ENCODE measurements around the gene GRB2. TPM values are rescaled to one million over a fixed set of nuclear protein-coding genes. Genes with fewer than 3 reads are reported as not detected.
"Not testable (repeated sequence)": the region's sequence is repeated elsewhere in the genome, so short reads cannot be mapped to it uniquely, and the experiment has no call there.

Gene GRB2
- total and polyA plus RNA-seq, 4 donors, result 51.0 to 198 (median 114) TPM

DNA sequence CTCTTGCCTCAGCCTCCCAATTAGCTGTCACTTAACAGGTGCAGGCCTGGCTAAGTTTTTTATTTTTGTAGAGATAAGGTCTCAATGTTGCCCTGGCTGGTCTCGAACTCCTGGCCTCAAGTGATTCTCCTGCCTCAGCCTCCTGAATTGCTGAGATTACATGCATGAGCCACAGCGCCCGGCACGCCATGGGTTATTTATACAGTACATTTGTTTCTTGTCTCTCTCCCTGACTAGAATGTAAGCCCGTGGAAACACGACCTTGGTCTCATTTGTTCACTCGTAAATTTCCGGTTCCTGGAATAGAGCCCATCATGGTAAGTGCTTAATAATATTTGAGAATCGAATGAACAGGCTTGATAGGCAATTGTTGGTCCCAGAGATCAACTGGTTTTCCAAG lies 118.3 kb downstream of the GRB2 start:
- Histone ChIP-seq H3K36me3 (ENCODE audit: control insufficient read depth in 4 of 4, insufficient read depth in 4 of 4, low read length in 4 of 4) (peaks cover 0 to 7% (median 2%) of the 10 kb centered on the region in 4 donors), H3K9me3 (ENCODE audit: control insufficient read depth in 4 of 4, insufficient read depth in 3 of 4, low read length in 3 of 4) (no peaks in the 10 kb centered on the region), H3K27me3 (ENCODE audit: control insufficient read depth in 3 of 3, insufficient read depth in 3 of 3, low read length in 2 of 3) (no peaks in the 10 kb centered on the region), H3K4me1 (ENCODE audit: control insufficient read depth in 5 of 5, insufficient read depth in 5 of 5, low read length in 5 of 5) (peaks cover 0 to 8% (median 0%) of the 10 kb centered on the region in 5 donors), H3K9ac (ENCODE audit: insufficient read depth in 1 of 2, low read length in 2 of 2) (no peak overlapping the region), H3K27ac (ENCODE audit: low read depth in 1 of 2, low read length in 1 of 2) (no peak overlapping the region), H3K4me3 (no peak overlapping the region)
- ATAC-seq (ENCODE audit: insufficient read depth, low FRiP score), result no peak
- 79 to 90% methylated on average over 9 of the region's 9 CpGs for WGBS, 2 donors
- TF ChIP-seq, protein P1, sequence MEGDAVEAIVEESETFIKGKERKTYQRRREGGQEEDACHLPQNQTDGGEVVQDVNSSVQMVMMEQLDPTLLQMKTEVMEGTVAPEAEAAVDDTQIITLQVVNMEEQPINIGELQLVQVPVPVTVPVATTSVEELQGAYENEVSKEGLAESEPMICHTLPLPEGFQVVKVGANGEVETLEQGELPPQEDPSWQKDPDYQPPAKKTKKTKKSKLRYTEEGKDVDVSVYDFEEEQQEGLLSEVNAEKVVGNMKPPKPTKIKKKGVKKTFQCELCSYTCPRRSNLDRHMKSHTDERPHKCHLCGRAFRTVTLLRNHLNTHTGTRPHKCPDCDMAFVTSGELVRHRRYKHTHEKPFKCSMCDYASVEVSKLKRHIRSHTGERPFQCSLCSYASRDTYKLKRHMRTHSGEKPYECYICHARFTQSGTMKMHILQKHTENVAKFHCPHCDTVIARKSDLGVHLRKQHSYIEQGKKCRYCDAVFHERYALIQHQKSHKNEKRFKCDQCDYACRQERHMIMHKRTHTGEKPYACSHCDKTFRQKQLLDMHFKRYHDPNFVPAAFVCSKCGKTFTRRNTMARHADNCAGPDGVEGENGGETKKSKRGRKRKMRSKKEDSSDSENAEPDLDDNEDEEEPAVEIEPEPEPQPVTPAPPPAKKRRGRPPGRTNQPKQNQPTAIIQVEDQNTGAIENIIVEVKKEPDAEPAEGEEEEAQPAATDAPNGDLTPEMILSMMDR (IDR thresholded peaks at IDR 0.05; ENCODE audit: control extremely low read depth, extremely low read depth), result no peak
- no peak for DNase-seq

DNA sequence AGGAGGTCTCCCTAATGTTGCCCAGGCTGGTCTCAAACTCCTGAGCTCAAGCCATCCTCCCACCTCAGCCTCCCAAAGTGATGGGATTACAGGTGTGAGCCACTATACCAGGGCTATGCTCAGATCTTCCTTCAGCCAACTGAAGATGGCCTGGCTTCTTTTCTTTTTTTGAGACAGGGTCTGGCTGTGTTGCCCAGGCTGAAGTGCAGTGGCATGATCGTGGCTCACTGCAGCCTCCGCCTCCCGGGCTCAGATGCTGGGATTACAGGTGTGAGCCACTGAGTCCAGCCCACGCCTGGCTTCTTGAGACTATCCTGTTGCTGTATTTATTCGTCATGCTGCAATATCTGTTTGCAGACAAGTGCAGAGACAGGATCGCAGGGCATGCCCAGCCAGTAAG lies 120.4 kb downstream of the GRB2 start:
- H3K4me3 ChIP-seq, result no peak overlapping the region
- DNase-seq (no peak), ATAC-seq (ENCODE audit: insufficient read depth, low FRiP score) (no peak)
- H3K9me3 ChIP-seq (ENCODE audit: control insufficient read depth in 4 of 4, insufficient read depth in 3 of 4, low read length in 3 of 4), result no peaks in the 10 kb centered on the region
- TF ChIP-seq, protein P1 (IDR thresholded peaks at IDR 0.05; ENCODE audit: control extremely low read depth, extremely low read depth), result no peak
- peaks cover 0 to 8% (median 0%) of the 10 kb centered on the region in 5 donors for H3K4me1 ChIP-seq (ENCODE audit: control insufficient read depth in 5 of 5, insufficient read depth in 5 of 5, low read length in 5 of 5)
- WGBS, 2 donors, result 84 to 98% methylated on average over 6 of the region's 6 CpGs
- H3K36me3 ChIP-seq (ENCODE audit: control insufficient read depth in 4 of 4, insufficient read depth in 4 of 4, low read length in 4 of 4), result peaks cover 0 to 11% (median 2%) of the 10 kb centered on the region in 4 donors
- H3K27ac ChIP-seq (ENCODE audit: low read depth in 1 of 2, low read length in 1 of 2), result no peak overlapping the region
- H3K27me3 ChIP-seq (ENCODE audit: control insufficient read depth in 3 of 3, insufficient read depth in 3 of 3, low read length in 2 of 3), result no peaks in the 10 kb centered on the region
- no peak overlapping the region for H3K9ac ChIP-seq (ENCODE audit: insufficient read depth in 1 of 2, low read length in 2 of 2)

DNA sequence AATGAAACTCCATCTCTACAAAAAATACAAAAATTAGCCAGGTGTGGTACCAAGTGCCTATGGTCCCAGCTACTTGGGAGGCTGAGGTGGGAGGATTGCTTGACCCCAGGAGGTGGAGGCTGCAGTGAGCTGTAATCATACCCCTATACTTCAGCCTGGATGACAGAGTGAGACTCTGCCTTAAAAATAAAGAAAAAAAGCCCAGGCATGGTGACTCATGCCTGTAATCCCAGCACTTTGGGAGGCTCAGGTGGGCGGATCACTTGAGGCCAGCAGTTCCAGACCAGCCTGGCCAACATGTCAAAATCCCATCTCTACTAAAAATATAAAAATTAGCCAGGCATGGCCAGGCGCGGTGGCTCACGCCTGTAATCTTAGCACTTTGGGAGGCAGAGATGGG lies 125.3 kb downstream of the GRB2 start:
- DNase-seq; H3K9ac ChIP-seq (ENCODE audit: insufficient read depth in 1 of 2, low read length in 2 of 2); ATAC-seq (ENCODE audit: insufficient read depth, low FRiP score); H3K9me3 ChIP-seq (ENCODE audit: control insufficient read depth in 4 of 4, insufficient read depth in 3 of 4, low read length in 3 of 4); H3K36me3 ChIP-seq (ENCODE audit: control insufficient read depth in 4 of 4, insufficient read depth in 4 of 4, low read length in 4 of 4); H3K4me1 ChIP-seq (ENCODE audit: control insufficient read depth in 5 of 5, insufficient read depth in 5 of 5, low read length in 5 of 5); H3K27me3 ChIP-seq (ENCODE audit: control insufficient read depth in 3 of 3, insufficient read depth in 3 of 3, low read length in 2 of 3); H3K4me3 ChIP-seq; H3K27ac ChIP-seq (ENCODE audit: low read depth in 1 of 2, low read length in 1 of 2): not testable (repeated sequence)
- WGBS, 2 donors, result 92 to 97% methylated on average over 4 of the region's 4 CpGs

DNA sequence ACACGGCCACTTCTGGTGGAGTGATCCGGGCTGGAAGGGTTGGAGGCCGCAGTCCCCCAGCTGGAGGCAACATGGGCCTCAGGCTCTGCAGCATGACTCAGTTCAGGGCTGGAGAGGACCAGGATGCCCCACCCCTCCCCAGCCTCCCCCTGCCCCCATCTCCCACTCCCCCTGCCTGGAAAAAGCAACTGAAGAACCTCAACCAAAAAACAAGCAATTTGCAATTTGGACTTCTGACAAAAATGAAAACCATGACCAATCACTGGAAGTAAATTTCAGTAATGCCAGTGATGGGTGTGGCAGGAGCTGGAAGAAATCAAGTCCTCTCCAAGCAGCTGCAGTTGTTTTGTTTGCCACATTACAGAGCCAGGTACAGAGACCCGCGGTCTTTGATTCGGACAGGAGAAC lies 127.8 kb downstream of the GRB2 start:
- no peaks in the 10 kb centered on the region for H3K27me3 ChIP-seq (ENCODE audit: control insufficient read depth in 3 of 3, insufficient read depth in 3 of 3, low read length in 2 of 3)
- no peak overlapping the region for H3K9ac ChIP-seq (ENCODE audit: insufficient read depth in 1 of 2, low read length in 2 of 2)
- H3K36me3 ChIP-seq (ENCODE audit: control insufficient read depth in 4 of 4, insufficient read depth in 4 of 4, low read length in 4 of 4), result peaks cover 0 to 9% (median 0%) of the 10 kb centered on the region in 4 donors
- no peaks in the 10 kb centered on the region for H3K9me3 ChIP-seq (ENCODE audit: control insufficient read depth in 4 of 4, insufficient read depth in 3 of 4, low read length in 3 of 4)
- H3K4me3 ChIP-seq, result no peak overlapping the region
- H3K4me1 ChIP-seq (ENCODE audit: control insufficient read depth in 5 of 5, insufficient read depth in 5 of 5, low read length in 5 of 5), result peaks cover 0 to 3% (median 0%) of the 10 kb centered on the region in 5 donors
- TF ChIP-seq, protein P1 (IDR thresholded peaks at IDR 0.05; ENCODE audit: control extremely low read depth, extremely low read depth), result no peak
- peak overlapping the region in 1 of 2 donors; percentile 68 for H3K27ac ChIP-seq (ENCODE audit: low read depth in 1 of 2, low read length in 1 of 2)
- ATAC-seq (ENCODE audit: insufficient read depth, low FRiP score) (no peak), DNase-seq (no peak)
- 75 to 92% methylated on average over 6 of the region's 6 CpGs for WGBS, 2 donors

All from lung (tissue), 12 donors.